Measurements from ENCODE around the gene ECI2. TPM values are rescaled to one million over a fixed set of nuclear protein-coding genes. Genes with fewer than 3 reads are reported as not detected.
A peak's percentile ranks its signal among the peaks of the same experiment; 100 is the strongest.

Gene ECI2
- polyA plus RNA-seq (2013, experiment 1 of 4) = 35.8 TPM
- 31.1 TPM for polyA plus RNA-seq (2013, experiment 2 of 4)
- polyA plus RNA-seq (2013, experiment 3 of 4) = 39.1 TPM
- polyA plus RNA-seq (2013, experiment 4 of 4) = 44.3 TPM

DNA sequence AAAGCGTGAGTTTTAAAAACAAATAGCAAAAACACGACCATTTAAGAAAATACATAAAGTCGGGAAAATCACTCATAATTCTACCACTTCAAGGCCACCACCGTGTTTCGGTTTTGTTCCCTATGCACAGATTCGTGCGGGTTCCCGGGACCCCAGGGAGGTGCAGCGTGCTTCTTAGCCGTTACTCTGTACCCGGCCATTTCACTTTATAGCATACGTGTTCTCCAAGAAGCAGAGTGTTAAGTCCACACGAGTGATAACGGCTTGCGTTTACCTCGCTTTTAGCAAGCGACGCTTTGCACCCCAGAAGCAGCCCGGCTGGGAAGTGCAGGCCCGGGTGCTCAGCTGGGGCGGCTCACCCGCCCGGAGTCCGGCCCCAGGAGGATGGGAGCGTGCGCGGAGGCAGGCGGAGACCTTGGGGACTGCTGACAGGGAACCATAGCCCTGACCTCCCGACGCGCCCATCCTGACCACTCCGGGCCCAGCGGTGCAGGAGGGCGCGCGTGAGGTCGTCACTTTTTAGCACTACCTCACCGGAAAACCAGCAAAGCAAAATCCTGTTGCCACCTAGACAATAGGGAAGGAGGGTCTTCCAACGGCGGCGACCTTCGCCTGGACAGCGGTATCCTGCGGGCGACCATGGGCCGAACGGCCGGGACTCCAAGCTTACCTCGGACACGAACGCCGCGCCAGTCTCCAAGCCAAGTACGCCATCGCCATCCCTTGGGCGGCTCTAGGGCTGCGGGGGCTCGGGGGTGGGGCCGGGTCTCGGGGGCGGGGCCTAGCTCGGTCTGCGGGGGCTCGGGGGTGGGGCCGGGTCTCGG lies at the start of gene ECI2:
TSS of gene ECI2 (minus strand) at position 735 of the 824 bp plus-strand sequence. CDS start at position 720, 15 bp downstream.
- WGBS, 2 experiments = 0% methylated on average over 66 of the region's 66 CpGs
- peaks cover 9% of the 10 kb centered on the region for H3K4me1 ChIP-seq (ENCODE audit: control insufficient read depth, insufficient read depth, low read length)

GRCh38 chr6:4180652-4181255 lies 45.4 kb upstream of the ECI2 start:
- Histone ChIP-seq H3K4me1 (ENCODE audit: control insufficient read depth, insufficient read depth, low read length) (no peaks in the 10 kb centered on the region), H3K9me3 (ENCODE audit: control insufficient read depth, low read length) (no peaks in the 10 kb centered on the region), H3K36me3 (ENCODE audit: control insufficient read depth, insufficient read depth, low read length) (no peaks in the 10 kb centered on the region), H3K4me3 (ENCODE audit: insufficient read depth, low read depth, low read length) (no peak overlapping the region), H3K27ac (ENCODE audit: insufficient read depth, low read depth, low read length, poor library complexity, severe bottlenecking) (no peak overlapping the region), H3K27me3 (ENCODE audit: control insufficient read depth, insufficient read depth, low read length, poor library complexity, severe bottlenecking) (no peaks in the 10 kb centered on the region)
- WGBS, 2 experiments = 87 to 91% methylated on average over 8 to 9 of the region's 9 CpGs

More for the DNA sequence above, at the start of gene ECI2:
- no peaks in the 10 kb centered on the region for H3K27me3 ChIP-seq (ENCODE audit: control insufficient read depth, insufficient read depth, low read length, poor library complexity, severe bottlenecking)
- H3K9me3 ChIP-seq (ENCODE audit: control insufficient read depth, low read length) = no peaks in the 10 kb centered on the region
- H3K27ac ChIP-seq (ENCODE audit: insufficient read depth, low read depth, low read length, poor library complexity, severe bottlenecking) = peak within 1 kb of the TSS; percentile 58
- peaks cover 18% of the 10 kb centered on the region for H3K36me3 ChIP-seq (ENCODE audit: control insufficient read depth, insufficient read depth, low read length)
- peak within 1 kb of the TSS; percentile 64 for H3K4me3 ChIP-seq (ENCODE audit: insufficient read depth, low read depth, low read length)

GRCh38 chr6:4179960-4180651 lies 44.7 kb upstream of the ECI2 start:
- Histone ChIP-seq H3K36me3 (ENCODE audit: control insufficient read depth, insufficient read depth, low read length) (no peaks in the 10 kb centered on the region), H3K27me3 (ENCODE audit: control insufficient read depth, insufficient read depth, low read length, poor library complexity, severe bottlenecking) (no peaks in the 10 kb centered on the region), H3K4me1 (ENCODE audit: control insufficient read depth, insufficient read depth, low read length) (no peaks in the 10 kb centered on the region), H3K9me3 (ENCODE audit: control insufficient read depth, low read length) (no peaks in the 10 kb centered on the region), H3K27ac (ENCODE audit: insufficient read depth, low read depth, low read length, poor library complexity, severe bottlenecking) (no peak overlapping the region), H3K4me3 (ENCODE audit: insufficient read depth, low read depth, low read length) (no peak overlapping the region)
- 90 to 95% methylated on average over 4 of the region's 4 CpGs for whole genome bisulfite sequencing, 2 experiments

GRCh38 chr6:4178737-4179333 lies 43.5 kb upstream of the ECI2 start:
- no peak overlapping the region for H3K27ac ChIP-seq (ENCODE audit: insufficient read depth, low read depth, low read length, poor library complexity, severe bottlenecking)
- WGBS, 2 experiments = 90 to 91% methylated on average over 8 of the region's 8 CpGs

DNA sequence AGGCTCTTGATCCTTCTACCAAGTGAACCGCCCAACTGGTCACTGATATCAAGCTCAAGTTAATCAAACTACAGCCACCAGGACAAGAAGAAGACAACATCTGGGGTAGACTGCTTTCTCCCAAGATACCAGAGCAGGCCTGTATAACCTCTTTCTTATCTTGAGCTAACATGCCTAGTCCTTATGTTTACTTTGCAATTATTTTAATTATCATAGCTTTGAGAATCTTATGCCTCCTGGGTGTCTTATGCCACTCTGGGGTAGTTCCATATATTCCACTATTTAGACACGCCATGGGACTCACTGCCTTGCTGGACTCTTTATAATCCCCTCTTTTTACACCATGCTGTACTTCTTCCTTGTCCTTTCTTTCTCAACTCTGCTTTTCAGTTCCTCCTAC lies 41.5 kb upstream of the ECI2 start:
- H3K36me3 ChIP-seq (ENCODE audit: control insufficient read depth, insufficient read depth, low read length) = no peaks in the 10 kb centered on the region
- no peak overlapping the region for H3K27ac ChIP-seq (ENCODE audit: insufficient read depth, low read depth, low read length, poor library complexity, severe bottlenecking)
- H3K4me1 ChIP-seq (ENCODE audit: control insufficient read depth, insufficient read depth, low read length) = no peaks in the 10 kb centered on the region
- H3K4me3 ChIP-seq (ENCODE audit: insufficient read depth, low read depth, low read length) = no peak overlapping the region
- WGBS, 2 experiments = 93 to 95% methylated on average over 2 of the region's 2 CpGs
- H3K27me3 ChIP-seq (ENCODE audit: control insufficient read depth, insufficient read depth, low read length, poor library complexity, severe bottlenecking) = no peaks in the 10 kb centered on the region
- H3K9me3 ChIP-seq (ENCODE audit: control insufficient read depth, low read length) = no peaks in the 10 kb centered on the region

More at GRCh38 chr6:4178737-4179333, 43.5 kb upstream of the ECI2 start:
- Histone ChIP-seq H3K4me1 (ENCODE audit: control insufficient read depth, insufficient read depth, low read length) (no peaks in the 10 kb centered on the region), H3K27me3 (ENCODE audit: control insufficient read depth, insufficient read depth, low read length, poor library complexity, severe bottlenecking) (no peaks in the 10 kb centered on the region), H3K9me3 (ENCODE audit: control insufficient read depth, low read length) (no peaks in the 10 kb centered on the region), H3K36me3 (ENCODE audit: control insufficient read depth, insufficient read depth, low read length) (no peaks in the 10 kb centered on the region), H3K4me3 (ENCODE audit: insufficient read depth, low read depth, low read length) (no peak overlapping the region)

GRCh38 chr6:4174042-4174441 lies 38.7 kb upstream of the ECI2 start:
- Histone ChIP-seq H3K4me1 (ENCODE audit: control insufficient read depth, insufficient read depth, low read length) (peaks cover 2% of the 10 kb centered on the region), H3K9me3 (ENCODE audit: control insufficient read depth, low read length) (no peaks in the 10 kb centered on the region), H3K4me3 (ENCODE audit: insufficient read depth, low read depth, low read length) (no peak overlapping the region), H3K36me3 (ENCODE audit: control insufficient read depth, insufficient read depth, low read length) (no peaks in the 10 kb centered on the region), H3K27me3 (ENCODE audit: control insufficient read depth, insufficient read depth, low read length, poor library complexity, severe bottlenecking) (no peaks in the 10 kb centered on the region), H3K27ac (ENCODE audit: insufficient read depth, low read depth, low read length, poor library complexity, severe bottlenecking) (no peak overlapping the region)
- WGBS, 2 experiments = 87 to 95% methylated on average over 2 to 6 of the region's 6 CpGs

DNA sequence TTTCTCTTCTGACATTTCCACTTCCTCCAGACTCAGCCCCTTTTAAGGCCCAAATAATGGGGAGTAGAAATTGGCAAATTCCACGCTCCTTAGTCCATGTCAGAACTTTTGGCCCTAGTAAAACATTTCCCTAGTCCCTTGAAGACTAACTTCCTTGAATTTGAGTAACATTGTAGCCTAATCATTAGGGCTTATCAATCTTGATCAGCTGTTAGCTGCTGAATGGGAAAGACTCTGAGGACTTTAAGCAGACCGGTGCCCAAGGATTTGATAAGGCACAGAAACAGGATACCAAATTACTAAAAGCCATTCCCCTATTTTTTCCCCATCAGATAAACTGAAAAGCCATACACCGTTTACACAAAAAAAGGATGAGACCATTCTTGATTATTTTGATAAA lies 37.0 kb upstream of the ECI2 start:
- no peak overlapping the region for H3K4me3 ChIP-seq (ENCODE audit: insufficient read depth, low read depth, low read length)
- peaks cover 4% of the 10 kb centered on the region for H3K4me1 ChIP-seq (ENCODE audit: control insufficient read depth, insufficient read depth, low read length)
- no peaks in the 10 kb centered on the region for H3K36me3 ChIP-seq (ENCODE audit: control insufficient read depth, insufficient read depth, low read length)
- 66 to 88% methylated on average over 3 of the region's 3 CpGs for WGBS, 2 experiments
- peaks cover 2% of the 10 kb centered on the region for H3K9me3 ChIP-seq (ENCODE audit: control insufficient read depth, low read length)
- no peak overlapping the region for H3K27ac ChIP-seq (ENCODE audit: insufficient read depth, low read depth, low read length, poor library complexity, severe bottlenecking)
- H3K27me3 ChIP-seq (ENCODE audit: control insufficient read depth, insufficient read depth, low read length, poor library complexity, severe bottlenecking) = no peaks in the 10 kb centered on the region

DNA sequence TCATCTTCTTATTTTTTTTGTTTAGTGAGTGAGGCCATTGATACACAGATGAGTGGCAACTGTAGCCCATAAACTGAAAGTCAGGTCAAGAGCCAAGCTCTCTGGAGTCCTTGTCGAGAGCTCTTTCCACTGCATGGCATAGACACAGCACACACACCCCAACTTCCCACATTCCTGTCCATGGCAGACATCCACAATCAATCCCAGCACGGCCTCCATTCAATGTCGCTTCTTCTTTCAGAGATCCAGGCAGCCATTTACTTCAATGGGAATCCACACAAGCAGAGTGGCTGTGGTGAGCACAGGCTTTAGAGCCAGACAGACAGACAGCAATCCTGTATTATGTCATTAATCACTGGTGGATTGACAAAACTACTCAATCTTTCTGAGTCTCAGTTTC lies 34.9 kb upstream of the ECI2 start:
- H3K27ac ChIP-seq (ENCODE audit: insufficient read depth, low read depth, low read length, poor library complexity, severe bottlenecking) = no peak overlapping the region
- H3K27me3 ChIP-seq (ENCODE audit: control insufficient read depth, insufficient read depth, low read length, poor library complexity, severe bottlenecking) = no peaks in the 10 kb centered on the region
- no peaks in the 10 kb centered on the region for H3K36me3 ChIP-seq (ENCODE audit: control insufficient read depth, insufficient read depth, low read length)
- H3K9me3 ChIP-seq (ENCODE audit: control insufficient read depth, low read length) = peaks cover 2% of the 10 kb centered on the region
- H3K4me1 ChIP-seq (ENCODE audit: control insufficient read depth, insufficient read depth, low read length) = peaks cover 4% of the 10 kb centered on the region
- no peak overlapping the region for H3K4me3 ChIP-seq (ENCODE audit: insufficient read depth, low read depth, low read length)
- WGBS, 2 experiments = 93% methylated on average over 3 of the region's 3 CpGs

DNA sequence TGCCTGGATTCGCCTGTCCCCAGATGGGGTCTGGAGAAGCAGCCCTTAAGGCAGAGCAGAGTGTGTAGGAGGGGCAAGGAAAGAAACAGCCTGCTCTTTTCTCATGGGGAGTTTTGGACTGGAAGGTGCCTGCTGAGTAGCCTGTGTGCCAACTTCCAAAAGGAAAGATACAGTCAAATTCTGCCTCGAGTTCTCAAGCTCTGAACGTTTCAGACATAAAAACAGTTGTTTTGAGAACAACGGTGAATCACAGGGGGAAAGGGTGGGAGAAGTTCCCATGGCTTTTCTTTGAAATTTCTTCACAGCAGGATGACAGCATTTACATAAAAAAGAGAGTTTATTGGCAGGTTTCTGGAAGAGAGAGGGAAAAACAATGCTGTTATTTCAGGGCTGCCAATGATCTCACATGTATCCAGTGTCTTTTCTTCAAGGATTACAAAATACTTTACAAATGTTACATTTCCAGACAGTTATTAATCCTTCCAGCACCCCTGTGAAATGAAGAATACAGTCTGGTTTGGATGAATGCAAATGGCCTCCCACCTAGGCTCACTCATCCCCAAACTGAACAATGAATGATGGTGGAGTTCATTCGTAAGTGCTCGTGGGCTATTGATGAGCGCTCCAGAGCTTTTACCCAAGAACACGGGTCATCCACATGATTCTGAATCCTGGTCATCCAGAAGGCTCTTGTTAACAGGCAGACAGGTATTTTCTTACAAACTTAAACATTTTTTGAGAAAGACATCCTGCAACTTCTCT lies 33.8 kb upstream of the ECI2 start:
- Histone ChIP-seq H3K4me3 (ENCODE audit: insufficient read depth, low read depth, low read length) (no peak overlapping the region), H3K36me3 (ENCODE audit: control insufficient read depth, insufficient read depth, low read length) (no peaks in the 10 kb centered on the region), H3K27ac (ENCODE audit: insufficient read depth, low read depth, low read length, poor library complexity, severe bottlenecking) (no peak overlapping the region), H3K4me1 (ENCODE audit: control insufficient read depth, insufficient read depth, low read length) (peaks cover 4% of the 10 kb centered on the region), H3K9me3 (ENCODE audit: control insufficient read depth, low read length) (peaks cover 2% of the 10 kb centered on the region), H3K27me3 (ENCODE audit: control insufficient read depth, insufficient read depth, low read length, poor library complexity, severe bottlenecking) (no peaks in the 10 kb centered on the region)
- WGBS, 2 experiments = 24 to 30% methylated on average over 8 of the region's 8 CpGs
